Femur (tissue), 1 donor: Measurements from ENCODE around the gene ST6GALNAC2.
"Not testable (repeated sequence)": the region's sequence is repeated elsewhere in the genome, so short reads cannot be mapped to it uniquely, and the experiment has no call there.

Source experiments
- DNase-seq: peaks from one replicate; pipeline ENCODE4 v3.0.0-alpha.2; 2017

The ST6GALNAC2 gene

GRCh38 chr17:76525513-76525833 lies 60.2 kb downstream of the ST6GALNAC2 start:
- DNase-seq: not testable (repeated sequence)

GRCh38 chr17:76524598-76525512 lies 60.8 kb downstream of the ST6GALNAC2 start:
- DNase-seq: no peak

- DNase-seq: peak; percentile 80
Observed at GRCh38 chr17:76523084-76524037, 62.3 kb downstream of the ST6GALNAC2 start.

GRCh38 chr17:76521683-76522082 lies 64.0 kb downstream of the ST6GALNAC2 start:
- DNase-seq: not testable (repeated sequence)

- no peak for DNase-seq
Observed at GRCh38 chr17:76521262-76521661, 64.4 kb downstream of the ST6GALNAC2 start.

- DNase-seq: peak; percentile 77
Observed at GRCh38 chr17:76519048-76519966, 66.4 kb downstream of the ST6GALNAC2 start.

- no peak for DNase-seq
Observed at GRCh38 chr17:76517638-76518038, 68.0 kb downstream of the ST6GALNAC2 start.
